Iris pigment epithelial cell (primary cell): ENCODE data around the gene TSKU.
A peak's percentile ranks its signal among the peaks of the same experiment; 100 is the strongest.

Experiments
- DNase-seq: peaks from one replicate; pipeline ENCODE4 v3.0.0-alpha.2; 2011; ENCODE audit warnings: low read depth

Gene TSKU

DNA sequence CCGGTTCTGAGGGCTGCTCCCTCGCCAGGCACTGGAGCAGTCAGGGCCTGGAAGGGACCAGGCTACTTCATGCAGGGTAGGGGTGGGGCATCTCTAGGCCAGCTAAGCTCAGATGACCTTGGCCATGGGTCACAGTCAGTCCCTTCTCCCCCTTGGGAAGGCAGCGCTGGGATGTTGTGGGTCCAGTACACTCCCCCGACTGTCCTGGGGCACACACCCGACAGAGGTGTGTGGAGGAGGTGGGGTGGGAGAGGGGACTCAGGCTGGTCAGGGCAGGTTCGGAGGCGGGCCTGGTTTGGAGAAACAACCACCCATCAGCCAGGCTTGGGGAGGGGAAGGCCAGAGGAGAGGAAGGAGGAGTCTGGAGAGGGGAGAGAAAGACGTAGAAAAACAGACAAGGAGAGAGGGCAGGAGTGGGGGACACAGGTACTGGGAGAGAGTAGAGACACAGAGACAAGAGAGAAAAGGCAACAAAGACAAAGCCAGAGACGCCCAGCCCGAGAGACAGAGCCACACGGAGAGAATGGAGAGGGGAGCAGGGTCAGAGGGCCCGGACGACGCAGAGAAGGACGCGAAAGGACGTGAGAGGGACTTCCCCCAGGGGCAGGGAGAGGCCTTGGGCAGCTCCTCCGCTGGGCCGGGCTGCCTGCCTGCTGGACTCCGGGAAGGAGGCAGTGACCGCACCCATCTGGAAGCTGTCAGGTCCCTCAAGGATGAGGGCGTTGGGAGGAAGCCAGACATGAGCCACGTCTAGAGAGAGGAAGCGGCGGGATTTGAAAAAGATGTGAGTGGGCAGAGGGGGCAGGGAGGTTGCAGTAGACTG is 30.6 kb upstream of the TSKU start:
- DNase-seq = peak; percentile 72

- DNase-seq = no peak
Measured at GRCh38 chr11:76753449-76753848, 29.7 kb upstream of the TSKU start.

- DNase-seq = no peak
Measured at GRCh38 chr11:76753950-76754349, 29.2 kb upstream of the TSKU start.

GRCh38 chr11:76756341-76756741 is 26.8 kb upstream of the TSKU start:
- DNase-seq = no peak

- DNase-seq = no peak
Measured at GRCh38 chr11:76758311-76758710, 24.8 kb upstream of the TSKU start.

DNA sequence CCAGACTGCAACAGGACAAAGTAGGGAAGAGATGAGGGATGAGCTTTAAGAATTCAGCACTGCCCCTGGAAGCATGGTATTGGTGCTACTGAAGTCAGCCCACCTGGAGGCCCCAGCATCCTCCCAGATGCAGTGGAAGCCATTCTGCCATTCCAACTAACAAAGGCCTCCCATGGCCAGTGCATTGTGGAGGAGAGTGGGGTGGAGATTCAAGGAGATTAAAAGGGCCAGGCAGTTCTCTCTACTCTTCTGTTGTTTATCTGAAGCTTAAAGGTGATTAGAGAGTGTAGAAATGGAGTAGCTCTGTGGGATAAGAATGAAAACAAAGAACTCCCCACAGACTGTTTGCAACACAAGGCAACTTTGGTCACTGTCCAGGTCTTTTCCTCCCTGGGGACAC is 24.1 kb upstream of the TSKU start:
- no peak for DNase-seq

DNA sequence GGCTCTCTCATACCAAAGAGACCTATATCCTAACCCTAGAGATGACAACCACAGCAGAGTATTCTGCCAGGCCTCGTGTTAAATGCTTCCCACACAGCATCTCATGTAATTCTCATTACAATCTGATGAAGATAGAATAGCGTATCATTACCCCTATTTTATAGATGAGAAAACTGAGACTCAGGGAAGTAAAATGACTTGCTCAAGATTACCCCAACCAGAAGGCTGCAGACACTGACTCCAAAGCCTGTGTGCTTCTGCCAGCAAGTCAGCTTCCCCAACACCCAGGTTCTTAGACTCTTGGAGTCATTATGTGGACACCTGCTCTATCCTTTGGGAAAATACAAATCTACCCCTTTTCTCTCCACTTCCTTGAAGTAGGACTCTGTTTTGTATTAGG is 23.6 kb upstream of the TSKU start:
- DNase-seq = no peak

- DNase-seq = no peak
Measured at GRCh38 chr11:76760236-76760635, 22.9 kb upstream of the TSKU start.

GRCh38 chr11:76761718-76762355 is 21.3 kb upstream of the TSKU start:
- DNase-seq = no peak

GRCh38 chr11:76762356-76762752 is 20.8 kb upstream of the TSKU start:
- no peak for DNase-seq

DNA sequence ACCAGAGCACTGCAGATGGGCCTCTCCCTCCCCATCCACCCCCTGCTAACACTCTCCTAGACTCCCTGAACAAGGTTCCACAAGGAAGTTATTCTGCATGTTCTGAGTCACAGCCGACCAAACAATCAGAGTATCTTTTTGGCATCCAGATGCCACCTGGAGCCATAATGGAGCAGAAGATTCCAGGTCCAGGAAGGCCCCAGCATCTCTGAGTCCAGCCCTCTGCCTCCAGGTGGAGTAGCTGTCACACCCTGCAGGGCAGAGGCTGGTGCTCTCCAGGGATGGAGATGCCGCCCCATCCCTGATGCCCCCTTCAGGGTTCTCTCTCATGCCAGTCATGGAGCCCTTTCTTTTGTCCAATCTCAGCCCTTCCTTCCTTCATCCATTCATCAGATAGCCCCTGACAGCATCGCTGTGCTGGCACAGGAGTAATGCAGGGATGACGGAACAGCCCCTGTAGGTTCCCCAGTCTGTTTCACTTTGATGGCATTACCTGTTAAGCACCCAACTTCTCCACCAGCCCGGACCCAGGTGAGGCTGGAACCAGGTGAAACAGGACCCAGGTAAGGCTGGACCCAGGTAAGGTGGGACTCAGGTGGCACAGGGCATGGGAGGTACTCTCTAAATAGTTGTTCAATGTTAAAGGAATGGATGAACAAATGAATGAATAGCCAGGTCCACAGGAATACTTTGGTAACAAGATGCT is 20.1 kb upstream of the TSKU start:
- DNase-seq = no peak

DNA sequence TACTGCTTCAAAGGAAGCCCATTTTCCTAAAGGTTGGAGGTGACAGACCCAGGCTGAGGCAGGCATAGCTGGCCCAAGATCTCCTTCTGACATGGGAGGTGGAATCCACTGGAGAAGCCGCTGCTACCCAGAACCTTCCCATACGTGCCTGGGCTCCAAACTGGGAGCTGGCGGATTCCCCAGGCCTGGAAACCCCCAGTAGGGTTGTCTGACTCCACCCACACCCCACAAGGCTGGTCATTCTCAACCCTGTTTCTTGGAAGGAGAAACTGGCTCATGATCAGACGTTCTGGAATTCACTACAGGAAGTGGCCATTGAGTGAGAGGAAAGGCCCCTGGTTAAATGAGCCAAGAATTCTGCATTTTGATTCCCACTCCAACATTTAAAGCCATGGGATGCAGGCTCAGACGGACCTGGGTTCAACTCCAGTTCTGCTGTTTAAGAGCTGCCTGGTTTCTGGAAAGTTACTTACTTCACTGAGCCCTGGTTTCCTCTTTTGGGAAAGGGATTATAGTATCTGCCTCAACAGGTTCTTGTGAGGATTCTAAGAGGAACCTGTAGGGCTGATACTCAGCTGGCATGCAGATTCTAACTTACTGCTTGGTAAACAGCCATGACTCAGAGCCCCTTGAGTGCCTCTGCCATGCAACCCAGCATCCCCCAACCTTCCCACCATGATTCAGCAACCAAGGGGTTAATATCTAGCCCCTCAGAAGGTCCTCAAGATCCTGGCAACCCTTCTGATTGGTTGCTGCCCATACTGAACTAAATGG is 19.4 kb upstream of the TSKU start:
- peak; percentile 90 for DNase-seq

DNA sequence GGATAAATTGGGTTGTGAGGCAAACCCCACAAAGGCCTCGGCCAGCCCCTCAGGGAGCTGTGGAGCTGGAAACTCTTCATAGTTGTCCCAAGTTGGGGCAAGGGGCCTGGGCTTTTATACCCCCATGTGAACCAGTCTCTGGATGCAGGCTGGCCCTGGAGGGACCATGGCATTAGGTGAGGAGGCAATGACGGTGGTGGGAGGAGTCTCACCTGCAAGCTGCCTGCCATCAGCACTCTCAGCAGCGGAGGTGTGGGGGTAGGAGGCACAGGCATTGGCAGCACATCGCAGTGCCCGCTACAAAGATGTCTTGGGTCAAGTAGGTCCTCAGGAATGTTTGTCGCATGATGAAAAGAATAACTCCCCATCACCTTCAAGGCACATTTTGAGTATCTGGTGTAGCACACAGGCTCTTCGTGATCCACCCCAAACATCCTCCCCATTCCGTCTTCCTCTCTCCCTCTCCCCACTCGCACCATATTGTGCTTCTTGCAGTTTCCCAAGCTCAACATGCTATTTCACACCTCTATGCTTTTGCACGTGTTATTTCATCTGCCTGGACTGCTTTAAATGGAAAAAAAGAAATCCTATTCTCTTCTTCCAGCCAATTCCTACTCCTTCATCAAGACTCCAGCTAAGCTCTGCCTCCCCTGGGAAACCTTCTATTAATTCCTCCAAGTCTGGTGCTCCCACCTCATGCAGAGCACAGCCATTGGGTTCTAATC is 18.1 kb upstream of the TSKU start:
- DNase-seq = no peak

DNA sequence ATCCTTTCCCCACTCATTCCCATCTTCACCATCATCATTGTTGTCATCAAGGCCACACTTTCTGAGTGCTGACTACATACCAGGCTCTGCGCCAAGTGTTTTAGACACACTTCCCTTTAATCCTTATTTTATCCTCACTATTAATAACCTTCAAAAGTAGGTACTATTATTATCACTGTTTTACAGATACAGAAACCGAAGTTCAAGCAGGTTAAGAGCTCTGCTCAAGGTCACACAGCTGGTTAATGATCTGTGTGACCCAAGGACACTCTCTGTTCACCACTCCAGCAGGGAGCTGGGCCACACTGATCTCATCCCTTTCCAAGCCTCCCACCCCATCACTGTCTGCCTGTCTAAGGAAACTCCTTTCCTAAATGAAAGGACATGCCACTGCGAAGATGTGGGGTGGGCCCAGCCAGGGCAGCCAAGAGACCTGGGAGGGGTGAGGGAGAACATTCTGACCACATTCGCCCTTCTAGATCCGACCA is 17.2 kb upstream of the TSKU start:
- DNase-seq = no peak

GRCh38 chr11:76766521-76766920 is 16.6 kb upstream of the TSKU start:
- no peak for DNase-seq

DNA sequence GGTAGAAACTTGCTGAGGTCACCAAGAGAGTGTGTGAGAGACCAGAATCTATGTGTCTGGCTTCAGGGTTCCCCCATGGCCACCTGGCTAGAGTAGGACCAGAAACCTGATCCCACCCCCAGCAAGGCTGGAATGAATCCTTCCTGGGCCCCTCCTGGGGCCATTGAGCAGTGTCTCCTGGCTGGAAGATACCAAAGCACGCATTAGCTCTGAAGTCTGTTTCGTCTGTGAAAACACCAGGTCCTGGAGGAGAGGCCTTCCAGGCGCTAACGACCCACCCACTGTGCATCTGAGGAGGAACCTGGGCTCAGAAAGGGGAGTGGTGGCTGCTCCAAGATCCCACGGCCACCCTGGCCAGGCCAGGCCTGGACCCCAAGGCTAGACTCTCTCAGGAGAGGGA is 15.5 kb upstream of the TSKU start:
- DNase-seq = no peak

GRCh38 chr11:76768088-76768908 is 14.9 kb upstream of the TSKU start:
- DNase-seq = no peak

DNA sequence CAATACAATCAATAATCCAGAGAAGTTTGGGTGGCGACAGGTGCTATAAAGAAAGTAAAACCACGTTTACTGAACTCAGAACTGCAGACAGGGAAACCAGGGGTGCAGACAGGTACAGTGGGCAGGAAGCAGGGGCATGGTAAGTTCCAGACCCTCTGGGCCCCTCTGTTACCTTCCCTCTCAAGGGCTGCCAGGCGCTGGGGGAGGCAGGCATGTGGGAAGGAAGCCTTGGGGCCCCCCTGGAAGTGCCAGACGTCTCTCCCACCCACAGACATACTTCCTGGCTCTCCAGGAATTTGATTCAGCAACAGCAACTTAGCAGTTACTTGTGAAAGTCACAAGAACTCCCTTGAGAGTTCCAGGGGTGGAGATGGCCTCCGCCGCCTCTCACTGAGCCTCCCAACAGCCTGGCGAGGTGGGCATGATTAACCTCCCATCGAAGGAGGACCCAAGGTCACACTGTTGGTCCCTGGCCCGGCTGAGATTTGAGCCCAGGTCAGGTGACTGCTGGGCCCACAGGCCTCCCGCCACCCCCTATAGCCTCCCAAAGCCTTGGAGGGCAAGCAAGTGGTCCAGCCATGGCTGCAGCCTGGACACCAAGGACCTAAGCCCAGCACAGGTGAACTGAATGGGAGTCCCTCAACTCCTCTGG is 14.1 kb upstream of the TSKU start:
- DNase-seq = peak; percentile 62

- DNase-seq = peak; percentile 53
Measured at GRCh38 chr11:76769645-76770586, 13.2 kb upstream of the TSKU start.
